A204.1 (cell line): ENCODE measurements around the gene GLE1.
"Not testable (repeated sequence)": the region's sequence is repeated elsewhere in the genome, so short reads cannot be mapped to it uniquely, and the experiment has no call there.

ENCODE experiments used
- FAIRE-seq: peaks from 2 replicates; lab custom pipeline; 2012; peaks lifted over from hg19 to GRCh38; lab: Jason Lieb, UNC

Gene GLE1

DNA sequence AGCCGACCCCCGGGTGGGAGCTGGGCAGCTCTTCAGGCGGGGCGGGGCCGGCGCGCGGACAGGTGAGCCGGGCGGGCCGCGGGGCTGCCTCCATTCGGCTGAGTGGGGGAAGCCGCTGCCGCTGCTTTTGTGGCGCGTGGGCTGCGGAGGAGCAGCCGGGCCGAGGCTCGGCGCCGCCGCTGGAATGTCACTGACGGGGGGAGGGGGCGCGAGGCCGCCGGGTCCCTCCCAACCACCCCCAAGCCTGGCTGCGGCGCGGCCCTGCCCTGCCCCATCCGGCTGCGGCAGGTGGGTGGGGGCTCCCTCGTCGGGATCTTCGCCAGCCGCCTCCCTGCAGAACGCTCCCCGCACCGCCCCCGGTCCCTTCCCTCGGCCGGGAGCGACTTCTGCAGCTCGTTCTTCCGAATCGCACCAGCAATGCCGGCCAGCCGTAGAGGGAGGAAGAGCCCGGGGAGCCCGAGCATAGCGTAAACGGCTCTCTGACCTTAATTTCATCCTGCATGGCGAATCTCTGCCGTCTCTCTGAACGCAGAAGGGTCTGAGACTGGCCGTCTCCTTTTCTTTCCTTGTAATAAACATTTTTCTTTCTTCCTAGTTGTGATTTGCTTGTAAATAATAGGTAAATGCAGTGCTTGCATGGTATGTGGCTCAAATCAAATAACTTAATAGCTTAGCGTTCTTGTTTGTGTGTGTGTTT lies 48.4 kb downstream of the GLE1 start:
- FAIRE-seq: no peak

DNA sequence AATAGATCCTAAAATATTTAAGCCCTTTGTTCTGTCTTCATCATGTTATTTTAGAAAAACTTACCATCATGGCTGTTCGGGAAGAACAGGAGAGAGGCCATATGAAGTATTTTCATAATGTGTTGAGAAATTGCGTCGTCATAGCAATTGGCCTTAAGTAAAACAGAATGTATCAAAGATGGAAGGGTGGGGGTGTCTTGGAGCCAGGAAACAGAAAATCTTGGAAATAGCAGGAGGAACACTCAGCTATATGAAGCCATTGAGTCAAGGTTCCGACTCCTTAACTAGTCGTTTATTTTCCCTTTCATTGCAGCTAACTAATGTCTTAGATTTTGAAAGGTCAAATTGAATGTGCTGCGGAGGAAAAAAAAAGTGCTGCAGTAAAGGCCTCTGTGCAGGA lies 49.2 kb downstream of the GLE1 start:
- FAIRE-seq: no peak

DNA sequence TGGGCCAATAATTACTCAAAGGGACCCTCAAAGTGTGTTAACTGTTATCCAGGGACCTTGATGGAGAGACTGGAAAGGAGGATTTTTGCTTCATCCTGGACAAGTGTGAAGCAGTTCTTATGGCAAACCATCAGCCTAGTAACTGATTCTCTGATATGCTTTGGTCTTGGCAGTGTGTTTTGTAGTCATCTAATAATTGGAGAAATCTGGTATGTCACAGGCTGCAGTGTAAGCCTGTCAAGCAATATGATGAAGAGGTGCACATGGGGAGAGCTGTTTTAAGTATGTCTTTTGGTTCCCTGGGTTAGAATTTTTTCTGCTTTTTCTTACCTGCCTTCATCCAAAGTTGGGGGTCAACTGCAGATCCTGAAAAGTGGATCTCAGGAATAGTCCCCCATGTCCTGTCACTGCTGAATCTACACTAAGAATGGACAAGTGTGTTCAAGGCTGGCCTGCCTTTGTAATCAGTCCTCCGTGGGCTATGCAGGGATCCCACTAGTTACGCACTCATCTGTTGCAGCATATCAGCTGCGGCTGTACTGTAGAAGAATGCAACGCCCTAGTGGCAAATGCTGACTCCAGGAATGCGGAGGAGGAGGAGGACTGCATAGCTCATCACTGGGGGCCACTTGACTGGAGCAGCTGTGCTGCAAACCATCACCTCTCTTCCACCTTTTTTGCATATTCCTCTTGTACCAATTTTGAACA lies 49.8 kb downstream of the GLE1 start:
- FAIRE-seq: no peak

DNA sequence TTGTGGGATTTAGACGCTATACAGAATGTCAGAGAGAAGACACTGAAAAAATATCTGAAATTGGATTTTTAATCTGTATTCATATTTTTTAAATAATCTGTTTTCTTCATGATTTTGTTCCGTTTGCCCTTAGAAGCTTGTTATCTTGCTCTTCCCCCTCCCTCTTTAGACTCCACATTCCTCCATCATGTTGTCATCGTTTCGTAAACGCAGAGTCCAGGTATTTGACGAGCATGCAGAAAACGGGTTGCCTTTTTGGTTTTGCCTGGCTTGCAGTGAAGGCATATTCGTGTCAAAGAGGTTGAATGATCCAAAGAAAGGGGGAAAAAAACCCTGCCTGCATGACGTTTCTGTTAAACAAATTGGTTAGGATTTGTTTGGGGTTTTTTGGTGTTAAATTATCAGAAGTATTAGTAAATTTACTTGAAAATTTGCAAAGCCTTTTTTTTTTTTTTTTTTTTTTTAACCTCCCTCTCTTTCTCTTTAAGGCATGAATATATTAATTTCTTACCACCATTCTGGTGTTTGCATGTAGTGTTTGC lies 50.7 kb downstream of the GLE1 start:
- no peak for FAIRE-seq

DNA sequence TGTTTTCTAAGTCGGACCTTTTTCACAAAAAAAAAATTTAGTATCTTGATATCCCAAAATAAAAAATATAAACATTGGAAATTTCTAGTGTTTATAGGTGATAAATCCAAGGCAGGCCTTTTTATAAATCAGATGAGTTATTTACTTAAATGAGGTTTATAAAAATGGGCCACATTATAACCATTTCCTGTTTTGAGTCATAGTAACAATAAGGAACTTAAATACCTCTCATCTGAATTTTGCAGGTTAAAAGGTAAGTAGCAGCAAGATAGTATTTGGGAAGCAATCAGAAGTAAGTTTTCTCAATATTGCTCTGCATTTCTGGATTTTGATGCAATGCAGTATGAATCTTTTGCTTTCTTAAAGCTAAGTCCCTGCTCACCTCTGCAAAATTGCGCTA lies 51.8 kb downstream of the GLE1 start:
- no peak for FAIRE-seq

DNA sequence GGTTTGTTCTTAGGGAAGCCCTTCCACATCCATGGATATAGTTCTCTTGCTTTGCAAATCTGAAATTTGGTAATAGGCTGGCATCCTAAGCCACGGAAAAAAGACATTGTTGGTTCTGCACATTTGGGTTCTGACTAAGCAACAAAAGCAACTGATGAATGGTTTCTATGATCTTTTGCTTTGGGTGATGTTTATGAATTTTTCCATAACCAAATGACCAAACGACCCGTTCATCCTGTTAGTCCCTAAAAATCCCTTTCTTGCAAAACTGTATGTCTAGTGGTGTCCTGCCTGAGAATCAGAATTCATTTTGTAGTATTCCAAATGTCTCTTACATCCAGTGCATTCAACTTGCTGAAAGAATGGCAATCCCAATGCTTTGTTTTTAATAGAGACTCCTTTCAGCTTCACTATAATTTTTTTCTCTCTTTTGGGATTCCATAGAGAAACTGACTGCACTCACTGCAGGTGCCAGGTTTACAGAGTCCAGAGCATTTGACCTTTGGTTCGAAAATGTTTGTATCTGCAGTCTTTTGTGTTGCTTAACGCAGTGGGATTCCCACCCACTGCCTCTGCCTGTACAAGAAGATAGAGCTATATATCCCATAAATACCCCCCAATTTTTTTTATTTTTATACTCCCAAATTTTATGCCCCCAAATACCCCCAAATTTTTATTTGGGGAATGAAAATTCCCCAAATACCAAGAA lies 52.6 kb downstream of the GLE1 start:
- FAIRE-seq: no peak

DNA sequence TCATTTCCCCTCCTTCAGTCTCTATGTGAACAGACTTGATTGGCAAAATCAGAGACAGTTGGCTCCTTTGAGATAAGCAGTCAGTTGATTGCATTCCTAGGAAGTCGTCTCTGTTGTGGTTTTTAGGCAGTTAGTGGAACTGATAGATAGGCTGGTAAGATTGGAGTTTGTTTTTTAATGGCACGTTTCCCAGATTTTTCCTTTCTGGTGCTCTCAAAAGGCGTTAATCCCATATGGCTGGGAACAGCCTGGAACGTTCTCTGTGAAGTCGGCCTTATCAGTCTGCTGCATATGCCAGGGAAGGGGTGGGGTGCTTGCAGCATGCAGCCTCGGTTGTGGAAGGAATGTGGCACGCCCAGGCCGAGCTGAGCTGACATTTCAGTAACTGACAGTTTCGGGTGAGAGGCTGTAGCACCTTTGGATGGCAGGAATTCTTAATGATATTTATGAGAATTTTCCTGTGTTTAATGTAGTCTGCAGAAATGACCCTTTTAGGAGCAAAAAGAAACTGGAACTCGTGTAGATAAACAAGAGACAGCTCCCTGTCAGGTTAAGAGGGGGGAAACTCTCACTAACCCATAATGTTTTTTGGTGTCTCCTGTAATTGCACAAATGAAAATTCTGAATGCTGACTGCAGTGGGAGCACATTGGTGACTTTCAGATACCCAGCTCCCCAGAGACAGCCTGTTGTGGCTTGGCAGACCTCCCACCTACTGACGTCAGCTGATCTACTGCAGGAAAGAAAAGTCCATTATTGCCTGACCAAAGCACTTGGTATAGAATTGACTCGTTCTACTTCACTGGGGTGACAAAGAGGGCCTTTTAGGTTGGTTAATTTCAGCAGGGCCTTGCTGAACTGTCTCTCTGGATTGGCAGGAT lies 54.2 kb downstream of the GLE1 start:
- no peak for FAIRE-seq

GRCh38 chr9:128565578-128565977 lies 61.1 kb downstream of the GLE1 start:
- no peak for FAIRE-seq

GRCh38 chr9:128568470-128569078 lies 64.1 kb downstream of the GLE1 start:
- no peak for FAIRE-seq

DNA sequence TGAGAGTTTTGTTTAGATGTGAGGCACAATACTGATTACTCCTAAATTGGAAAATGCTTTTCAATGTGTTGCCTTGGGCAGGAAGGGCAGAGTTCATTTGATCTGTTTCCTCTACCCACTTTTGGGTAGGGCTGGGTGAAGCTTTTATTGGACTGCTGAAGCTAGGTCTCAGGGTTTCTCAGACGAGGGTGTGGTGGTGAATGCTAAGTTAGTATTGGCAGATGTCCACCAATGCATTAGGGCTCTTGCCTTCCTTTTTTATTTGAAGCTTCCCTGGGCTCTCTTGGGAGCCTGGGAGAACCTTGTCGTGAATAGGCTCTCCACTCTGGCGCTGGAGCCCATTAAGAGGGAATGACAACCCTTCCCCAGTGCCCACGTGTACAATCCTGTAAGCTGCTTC lies 71.0 kb downstream of the GLE1 start:
- no peak for FAIRE-seq

GRCh38 chr9:128575916-128576315 lies 71.4 kb downstream of the GLE1 start:
- FAIRE-seq: no peak

- no peak for FAIRE-seq
Observed at GRCh38 chr9:128577206-128577605, 72.7 kb downstream of the GLE1 start.

DNA sequence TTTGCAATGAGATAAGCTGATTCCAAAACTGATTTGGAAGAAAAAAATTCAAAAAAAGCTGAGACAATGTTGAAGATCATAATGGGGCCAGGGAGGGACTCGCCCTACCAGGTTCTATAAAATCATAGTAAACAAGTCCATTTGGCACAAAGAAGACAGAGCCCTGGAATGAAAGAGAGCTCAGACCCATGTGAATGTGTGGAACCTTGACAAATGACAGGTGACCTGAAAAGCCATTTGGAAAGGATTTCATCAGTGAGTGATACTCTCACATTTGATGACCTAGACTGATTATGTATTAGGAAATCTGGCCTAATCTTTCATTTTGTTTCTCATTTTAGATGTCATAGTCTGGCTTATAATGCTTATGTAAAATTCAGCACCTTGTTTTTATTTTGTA lies 74.7 kb downstream of the GLE1 start:
- no peak for FAIRE-seq

GRCh38 chr9:128580731-128581130 lies 76.2 kb downstream of the GLE1 start:
- FAIRE-seq: no peak

DNA sequence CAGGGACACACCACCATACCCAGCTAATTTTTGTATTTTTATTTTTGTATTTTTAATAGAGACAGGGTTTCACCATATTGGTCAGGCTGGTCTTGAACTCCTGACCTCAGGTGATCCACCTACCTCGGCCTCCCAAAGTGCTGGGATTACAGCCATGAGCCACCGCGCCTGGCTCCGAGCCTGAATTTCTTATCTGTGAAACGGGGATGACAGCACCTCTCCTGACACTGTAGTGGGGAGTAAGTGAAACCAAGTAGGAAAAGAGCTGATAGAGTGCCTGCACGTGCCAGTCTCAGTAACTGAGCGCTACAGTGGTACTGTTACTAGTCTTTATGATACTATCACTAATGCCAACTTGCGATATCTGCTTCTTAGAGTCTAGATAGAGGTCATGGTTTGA lies 80.6 kb downstream of the GLE1 start:
- FAIRE-seq: not testable (repeated sequence)

DNA sequence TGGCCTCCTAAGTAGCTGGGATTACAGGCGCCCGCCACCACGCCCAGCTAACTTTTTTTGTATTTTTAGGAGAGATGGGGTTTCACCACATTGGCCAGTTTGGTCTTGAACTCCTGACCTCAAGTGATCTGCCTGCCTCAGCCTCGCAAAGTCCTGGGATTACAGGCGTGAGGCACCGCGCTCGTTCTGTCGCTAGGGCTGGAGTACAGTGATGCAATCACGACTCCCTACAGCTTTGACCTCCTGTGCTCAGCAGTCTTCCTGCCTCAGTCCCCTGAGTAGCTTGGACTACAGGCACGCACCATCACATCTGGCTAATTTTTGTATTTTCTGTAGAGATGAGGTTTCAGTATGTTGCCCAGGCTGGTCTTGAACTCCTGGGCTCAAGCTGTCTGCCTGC lies 82.4 kb downstream of the GLE1 start:
- FAIRE-seq: not testable (repeated sequence)

DNA sequence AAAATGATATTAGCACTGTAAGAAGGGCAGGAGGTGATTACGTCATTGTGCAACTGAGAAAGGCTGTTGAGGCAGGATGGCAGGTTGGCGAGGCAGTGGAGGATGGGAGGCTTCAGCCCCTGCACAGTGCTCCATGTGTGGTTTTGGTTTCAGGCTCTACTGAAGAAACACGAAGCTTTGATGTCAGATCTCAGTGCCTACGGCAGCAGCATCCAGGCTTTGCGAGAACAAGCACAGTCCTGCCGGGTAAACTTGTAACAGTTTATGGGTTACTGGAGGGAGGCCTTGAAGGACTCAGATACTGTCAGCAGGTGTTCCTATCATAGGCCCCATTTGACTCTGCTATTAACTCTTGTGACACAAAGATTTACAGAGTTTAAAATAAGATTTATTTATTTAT lies 82.9 kb downstream of the GLE1 start:
- no peak for FAIRE-seq

DNA sequence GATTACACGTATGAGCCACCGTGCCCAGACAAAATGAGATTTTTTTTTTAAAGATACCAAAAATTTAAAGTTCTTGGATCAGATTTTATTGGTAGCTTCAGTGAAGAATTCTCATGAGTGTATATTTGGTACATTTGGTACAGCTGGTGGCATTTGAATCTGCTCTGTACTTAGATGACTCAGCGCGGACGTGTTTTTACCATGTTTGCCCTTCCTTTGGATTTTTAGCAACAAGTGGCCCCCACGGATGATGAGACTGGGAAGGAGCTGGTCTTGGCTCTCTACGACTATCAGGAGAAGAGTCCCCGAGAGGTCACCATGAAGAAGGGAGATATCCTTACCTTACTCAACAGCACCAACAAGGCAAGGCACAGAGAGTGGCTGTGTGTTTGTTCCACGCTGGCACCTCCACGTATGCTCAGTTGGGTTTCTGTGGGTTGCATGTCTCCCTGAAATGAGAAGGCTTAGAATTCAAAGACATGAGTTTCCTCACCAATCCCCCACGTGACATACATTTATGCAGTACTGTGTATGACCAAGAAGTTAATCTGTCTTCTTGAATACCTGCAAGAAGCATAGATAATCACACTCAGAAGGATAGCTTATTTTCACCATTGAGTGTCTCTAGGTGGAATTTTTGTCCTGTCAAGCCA lies 84.2 kb downstream of the GLE1 start:
- FAIRE-seq: no peak
